SK-N-SH (cell line): Measurements from ENCODE around the gene PKD1. TPM values are rescaled to one million over a fixed set of nuclear protein-coding genes. Genes with fewer than 3 reads are reported as not detected.
"Not testable (repeated sequence)": the region's sequence is repeated elsewhere in the genome, so short reads cannot be mapped to it uniquely, and the experiment has no call there.

Experiments used
- CTCF ChIA-PET: fragments of 300-600, 350-600 bp; formaldehyde crosslinking; extraction: SDS; loops from one replicate; lab custom pipeline; 2021; lab: Yijun Ruan, JAX
- POLR2A ChIA-PET: fragments of 350-600 bp; sonication (Branson Sonifier 250); formaldehyde crosslinking; extraction: SDS; loops from one replicate; lab custom pipeline; 2020; ENCODE audit warnings: antibody characterized with exemption, inconsistent platforms; lab: Yijun Ruan, JAX
- DNase-seq: peaks from one replicate; pipeline ENCODE4 v3.0.0; 2012
- H2AFZ ChIP-seq: fragments of 200-600 bp; sonication (generic); 2 replicates; pipeline ENCODE4 v1.8.1; 2016; ENCODE audit warnings: antibody characterized with exemption, mild to moderate bottlenecking, low read depth
- H3F3A ChIP-seq: fragments of 200-600 bp; sonication (generic); replicated peaks from 2 replicates; pipeline ENCODE3; 2016; ENCODE audit warnings: antibody characterized with exemption, mild to moderate bottlenecking; ENCODE audit not compliant: insufficient read depth
- H3K27ac ChIP-seq, 2 experiments: fragments of 200-500 bp in 1 of 2; fragments of 200-600 bp in 1 of 2; sonication (Bioruptor generic) in 1 of 2; sonication (generic), shearing (Covaris generic) in 1 of 2; 2 replicates each; pipeline versions ENCODE4 v1.5.1 to v1.6.1; 2014 to 2016; ENCODE audit warnings: low read depth in 2 of 2, inconsistent platforms in 1 of 2, low read length in 1 of 2, mild to moderate bottlenecking in 1 of 2, mixed read lengths in 1 of 2
- H3K27me3 ChIP-seq: fragments of 200-600 bp; sonication (generic), shearing (Covaris generic); 2 replicates; pipeline ENCODE4 v1.6.1; 2016; ENCODE audit warnings: mixed run types; ENCODE audit not compliant: insufficient read depth
- H3K36me3 ChIP-seq, 2 experiments: fragments of 200-500 bp in 1 of 2; fragments of 200-600 bp in 1 of 2; sonication (Bioruptor generic) in 1 of 2; sonication (generic) in 1 of 2; replicated peaks in 1 of 2; 2 replicates each; pipeline versions ENCODE3 to v1.5.1; 2014 to 2016; ENCODE audit warnings: low read length in 1 of 2, mild to moderate bottlenecking in 1 of 2; ENCODE audit not compliant: insufficient read depth in 2 of 2, control insufficient read depth in 1 of 2
- H3K4me1 ChIP-seq, 2 experiments: fragments of 200-500 bp in 1 of 2; fragments of 200-600 bp in 1 of 2; sonication (Bioruptor generic) in 1 of 2; sonication (generic), shearing (Covaris generic) in 1 of 2; 2 replicates each; pipeline versions ENCODE4 v1.5.1 to v1.6.1; 2014 to 2016; ENCODE audit warnings: low read depth in 1 of 2, low read length in 1 of 2, mixed run types in 1 of 2; ENCODE audit not compliant: insufficient read depth in 2 of 2, control insufficient read depth in 1 of 2
- H3K4me2 ChIP-seq: fragments of 200-600 bp; sonication (generic), shearing (Covaris generic); 2 replicates; pipeline ENCODE4 v1.6.1; 2017; ENCODE audit warnings: mixed run types
- H3K4me3 ChIP-seq, 2 experiments: fragments of 200-500 bp in 1 of 2; fragments of 200-600 bp in 1 of 2; sonication (Bioruptor generic) in 1 of 2; sonication (generic), shearing (Covaris generic) in 1 of 2; 2 replicates each; pipeline versions ENCODE4 v1.5.1 to v1.8.1; 2014 to 2016; ENCODE audit warnings: low read depth in 2 of 2, inconsistent platforms in 1 of 2, low read length in 1 of 2, mild to moderate bottlenecking in 1 of 2, mixed read lengths in 1 of 2, moderate library complexity in 1 of 2
- H3K79me2 ChIP-seq: fragments of 200-600 bp; sonication (generic); 2 replicates; pipeline ENCODE4 v1.8.1; 2017; ENCODE audit warnings: mild to moderate bottlenecking; ENCODE audit not compliant: insufficient read depth
- H3K9ac ChIP-seq: fragments of 200-600 bp; sonication (generic); 2 replicates; pipeline ENCODE4 v1.6.1; 2017; ENCODE audit warnings: mixed run types
- H3K9me2 ChIP-seq: fragments of 200-600 bp; sonication (generic); 2 replicates; pipeline ENCODE4 v1.6.1; 2017; ENCODE audit warnings: mixed run types
- H3K9me3 ChIP-seq: fragments of 200-600 bp; sonication (generic); 2 replicates; pipeline ENCODE4 v1.6.1; 2017; ENCODE audit warnings: mixed run types, mild to moderate bottlenecking, moderate library complexity
- H4K20me1 ChIP-seq: fragments of 200-600 bp; sonication (generic); 2 replicates; pipeline ENCODE4 v1.6.1; 2017; ENCODE audit warnings: mild to moderate bottlenecking, mixed run types; ENCODE audit not compliant: insufficient read depth
- WGBS: methylation state at CpG from one replicate; pipeline ENCODE4 v1.1.6; 2017; ENCODE audit warnings: low lambda C conversion rate; 5-methylcytosine and 5-hydroxymethylcytosine counted together
- polyA plus RNA-seq, 3 experiments: library from polyadenylated mRNA; depleted of rRNA; stranded (reverse); fragments of >200 nt; gene quantifications; 2 replicates each; pipeline ENCODE4 v1.2.3, GENCODE V29; 2012

The PKD1 gene
- polyA plus RNA-seq, 1 of the 3 experiments (the other 2 are of a cell fraction): 47.4 TPM

DNA sequence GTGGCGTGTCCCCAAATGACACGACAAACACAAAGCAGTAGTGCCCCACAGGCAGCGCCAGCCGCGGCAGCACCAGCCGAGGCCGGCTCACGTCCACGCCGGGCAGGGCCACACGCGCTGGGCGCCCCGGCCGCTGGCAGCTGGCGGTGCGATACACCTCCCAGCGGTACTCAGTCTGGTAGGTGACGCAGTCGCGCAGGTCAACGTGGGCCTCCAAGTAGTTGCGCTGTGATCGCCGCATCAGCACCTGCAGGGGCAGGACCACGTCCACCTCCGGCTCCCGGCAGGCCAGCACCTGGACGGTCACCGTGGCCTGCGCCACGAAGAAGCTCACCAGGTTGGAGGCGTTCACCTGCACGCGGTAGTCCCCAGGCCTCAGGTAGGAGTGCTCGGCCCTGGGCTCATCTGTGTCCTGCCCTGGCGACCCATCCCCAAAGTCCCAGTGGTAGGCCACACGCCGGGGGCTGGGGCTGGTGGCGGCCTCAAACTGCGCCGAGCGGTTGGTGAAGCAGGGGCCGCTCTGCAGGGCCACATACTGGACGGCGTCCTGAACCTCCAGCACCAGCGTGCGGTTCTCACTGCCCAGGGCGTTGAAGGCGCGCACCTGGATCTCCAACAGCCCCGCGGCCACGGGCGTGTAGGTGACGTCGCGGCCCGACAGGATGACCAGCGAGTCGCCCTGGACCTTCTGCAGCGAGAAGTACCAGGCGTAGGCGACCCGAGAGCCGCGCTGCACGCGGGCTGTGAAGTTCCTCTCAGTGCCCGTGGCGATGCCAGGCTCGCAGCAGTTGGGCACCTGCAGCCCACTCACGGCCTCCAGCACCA, 27.0 kb downstream of the PKD1 start:
- POLR2A ChIA-PET, CTCF ChIA-PET: not testable (repeated sequence)

DNA sequence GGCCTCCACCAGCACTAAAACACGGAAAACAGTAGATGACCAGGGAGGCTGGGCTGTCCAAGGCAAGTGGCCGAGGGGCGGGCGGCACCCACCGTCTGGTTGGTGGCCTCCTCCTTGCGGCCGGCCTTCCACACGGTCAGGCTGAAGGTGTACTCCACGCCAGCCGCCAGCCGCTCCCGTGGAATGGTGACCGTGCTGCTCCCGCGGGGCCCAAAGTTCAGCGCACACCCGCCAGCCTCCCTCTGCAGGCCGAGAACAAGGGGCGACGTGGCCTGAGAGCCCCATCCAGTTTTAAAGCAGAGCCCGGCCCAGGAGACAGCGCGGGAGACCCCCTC, 27.9 kb downstream of the PKD1 start:
- CTCF ChIA-PET: not testable (repeated sequence)

More for the DNA sequence above, 27.0 kb downstream of the PKD1 start:
- DNase-seq, H4K20me1 ChIP-seq, H3K4me2 ChIP-seq, H3K27ac ChIP-seq, H3K9ac ChIP-seq, H3K4me3 ChIP-seq, H2AFZ ChIP-seq, H3K4me1 ChIP-seq, H3F3A ChIP-seq, H3K79me2 ChIP-seq, H3K9me2 ChIP-seq, H3K27me3 ChIP-seq, H3K9me3 ChIP-seq: not testable (repeated sequence)
- WGBS: 96% methylated on average over 22 of the region's 73 CpGs
- H3K36me3 ChIP-seq: peaks cover 0 to 25% of the 10 kb centered on the region in 2 experiments

DNA sequence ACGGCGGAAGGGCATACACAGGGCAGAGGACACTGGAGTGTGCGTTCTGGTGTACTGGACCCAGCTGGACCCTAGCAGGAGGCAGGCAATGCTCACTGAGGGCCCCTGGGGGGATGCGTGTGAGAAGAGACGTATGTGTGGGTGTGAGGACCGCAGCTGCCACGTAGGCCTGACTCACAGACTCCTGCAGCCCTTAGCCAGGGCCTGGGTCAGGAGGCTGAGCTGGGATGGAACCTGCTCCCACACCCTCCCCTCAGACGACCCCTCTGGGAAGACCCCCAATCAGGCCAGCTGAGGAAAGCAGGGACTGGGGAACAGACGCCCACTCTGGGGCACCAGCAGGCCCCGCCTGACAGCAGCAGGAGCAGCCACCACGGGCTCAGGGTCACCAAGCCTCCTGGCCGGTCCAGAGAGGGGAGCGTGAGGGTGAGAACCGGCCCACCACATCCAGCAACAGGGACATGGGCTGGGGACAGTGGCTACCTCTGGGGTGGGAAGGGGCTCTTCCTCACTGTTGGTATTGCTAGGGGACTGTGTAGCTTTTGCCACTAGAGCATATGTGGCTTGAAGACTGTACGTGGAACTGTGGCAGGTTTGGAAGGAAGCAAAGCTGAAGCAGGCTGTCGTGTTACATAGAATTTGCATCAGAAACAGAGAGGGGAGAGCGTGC, 28.4 kb downstream of the PKD1 start:
- H3K9me2 ChIP-seq, H2AFZ ChIP-seq, H3K4me2 ChIP-seq, H4K20me1 ChIP-seq, POLR2A ChIA-PET, H3K79me2 ChIP-seq, CTCF ChIA-PET, DNase-seq, H3K27ac ChIP-seq, H3F3A ChIP-seq, H3K9ac ChIP-seq, H3K9me3 ChIP-seq, H3K4me3 ChIP-seq, H3K4me1 ChIP-seq, H3K27me3 ChIP-seq: not testable (repeated sequence)
- WGBS: 81% methylated on average over 10 of the region's 17 CpGs
- peaks cover 0 to 26% of the 10 kb centered on the region in 2 experiments for H3K36me3 ChIP-seq

More for the DNA sequence above, 27.9 kb downstream of the PKD1 start:
- H3K27me3 ChIP-seq, H3K9me3 ChIP-seq, POLR2A ChIA-PET, H3K9ac ChIP-seq, H4K20me1 ChIP-seq, H3K4me2 ChIP-seq, H3K79me2 ChIP-seq, H3K4me1 ChIP-seq, H2AFZ ChIP-seq, H3K27ac ChIP-seq, DNase-seq, H3F3A ChIP-seq, H3K9me2 ChIP-seq, H3K4me3 ChIP-seq: not testable (repeated sequence)
- H3K36me3 ChIP-seq: peaks cover 0 to 23% of the 10 kb centered on the region in 2 experiments
- 91% methylated on average over 11 of the region's 23 CpGs for WGBS

DNA sequence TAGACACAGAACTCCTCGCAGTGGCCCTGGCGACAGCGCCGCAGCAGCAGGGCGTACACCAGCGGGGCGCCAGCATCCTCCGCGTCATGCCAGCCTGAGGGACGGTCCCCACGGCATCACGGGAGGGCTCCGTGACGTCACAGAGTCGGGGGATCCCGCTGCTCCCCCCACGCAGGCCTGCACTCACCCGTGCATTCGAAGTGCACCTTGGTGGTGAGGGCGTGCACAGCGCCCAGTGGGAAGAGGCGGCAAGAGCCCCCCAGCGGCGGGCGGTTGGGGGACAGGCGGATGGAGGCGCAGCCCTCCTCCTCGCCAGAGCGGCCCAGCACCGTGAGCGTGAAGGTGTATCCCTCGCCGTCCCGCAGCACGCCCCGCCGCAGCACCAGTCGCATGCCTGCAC, 29.5 kb downstream of the PKD1 start:
- H3K27me3 ChIP-seq, H3K4me1 ChIP-seq, H3K9me2 ChIP-seq, POLR2A ChIA-PET, H3F3A ChIP-seq, H3K4me3 ChIP-seq, H3K4me2 ChIP-seq, CTCF ChIA-PET, H3K79me2 ChIP-seq, H2AFZ ChIP-seq, H4K20me1 ChIP-seq, H3K9me3 ChIP-seq, H3K9ac ChIP-seq, H3K27ac ChIP-seq, DNase-seq: not testable (repeated sequence)
- peaks cover 0 to 22% of the 10 kb centered on the region in 2 experiments for H3K36me3 ChIP-seq
- WGBS: 97% methylated on average over 6 of the region's 38 CpGs

DNA sequence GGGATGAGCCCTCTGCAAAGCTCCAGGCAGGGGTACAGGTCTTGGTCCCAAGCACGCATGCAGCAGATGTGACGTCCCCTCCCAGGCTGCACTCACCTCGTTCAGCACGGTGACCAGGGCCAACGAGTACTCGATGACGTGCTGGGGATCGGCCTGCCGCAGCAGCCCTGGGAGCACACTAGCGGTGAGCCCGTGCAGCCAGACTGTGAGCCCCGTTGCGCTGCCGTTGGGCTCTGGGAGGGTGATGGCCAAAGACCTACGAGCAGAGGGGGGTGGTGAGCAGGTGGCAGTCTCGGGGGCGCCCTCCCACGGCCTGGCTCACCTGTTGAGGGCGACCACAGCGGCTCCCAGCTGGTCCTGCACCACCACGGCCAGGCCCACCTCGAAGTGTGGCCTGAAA, 29.9 kb downstream of the PKD1 start:
- H3K9ac ChIP-seq, H3K4me2 ChIP-seq, H3K4me1 ChIP-seq, H3K9me2 ChIP-seq, H4K20me1 ChIP-seq, H3K27ac ChIP-seq, DNase-seq, H2AFZ ChIP-seq, H3F3A ChIP-seq, H3K79me2 ChIP-seq, H3K9me3 ChIP-seq, H3K4me3 ChIP-seq, POLR2A ChIA-PET, H3K27me3 ChIP-seq, CTCF ChIA-PET: not testable (repeated sequence)
- 70% methylated on average over 4 of the region's 22 CpGs for WGBS
- H3K36me3 ChIP-seq: peaks cover 0 to 19% of the 10 kb centered on the region in 2 experiments

DNA sequence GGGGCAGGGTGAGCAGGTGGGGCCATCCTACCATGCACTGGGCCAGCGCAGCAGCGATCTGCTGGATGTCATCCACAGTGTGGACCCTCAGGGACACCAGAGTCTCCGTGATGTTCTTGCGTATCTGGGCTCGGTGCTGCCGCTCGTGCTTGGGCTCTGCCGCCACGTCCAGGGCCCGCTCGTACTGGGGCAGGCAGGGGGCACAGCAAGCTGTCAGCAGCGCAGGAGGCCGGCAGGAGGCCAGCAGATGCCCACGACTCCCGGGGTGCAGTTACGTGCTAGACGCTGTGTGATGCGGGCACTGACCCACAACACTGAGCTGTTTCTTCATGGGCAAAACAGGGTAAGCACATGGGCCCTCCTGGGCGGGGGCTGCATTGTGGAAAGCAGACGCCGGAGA, 30.4 kb downstream of the PKD1 start:
- H3K4me1 ChIP-seq, H3K4me2 ChIP-seq, CTCF ChIA-PET, H3K4me3 ChIP-seq, DNase-seq, H3K9me3 ChIP-seq, H4K20me1 ChIP-seq, H3F3A ChIP-seq, H3K9me2 ChIP-seq, H3K9ac ChIP-seq, H2AFZ ChIP-seq, H3K27ac ChIP-seq, H3K79me2 ChIP-seq, POLR2A ChIA-PET, H3K27me3 ChIP-seq: not testable (repeated sequence)
- peaks cover 0 to 18% of the 10 kb centered on the region in 2 experiments for H3K36me3 ChIP-seq
- 98% methylated on average over 10 of the region's 21 CpGs for WGBS
